GM13977 (cell line): ENCODE measurements around the gene ZMYND8.
A peak's percentile ranks its signal among the peaks of the same experiment; 100 is the strongest.
"Not testable (repeated sequence)": the region's sequence is repeated elsewhere in the genome, so short reads cannot be mapped to it uniquely, and the experiment has no call there.

Experiments
- DNase-seq: peaks from one replicate; pipeline ENCODE4 v3.0.0; 2012; ENCODE audit warnings: low spot score
- CTCF ChIP-seq: IDR thresholded peaks from 2 replicates; pipeline ENCODE4 v1.5.1; 2012; ENCODE audit warnings: mild to moderate bottlenecking, control low read depth; ENCODE audit not compliant: insufficient read depth; ENCODE audit errors: extremely low read depth, missing control alignments
- in situ Hi-C: fragments of 300-500 bp; cut with MboI; formaldehyde crosslinking; loops from one replicate; pipeline ENCODE4 v1.12.0; 2022; ENCODE audit warnings: low sequenced_read_pairs, low pct_unique_long_range_greater_than_20kb, mixed read lengths, inconsistent platforms; ENCODE audit not compliant: unreplicated experiment

ZMYND8 gene

DNA sequence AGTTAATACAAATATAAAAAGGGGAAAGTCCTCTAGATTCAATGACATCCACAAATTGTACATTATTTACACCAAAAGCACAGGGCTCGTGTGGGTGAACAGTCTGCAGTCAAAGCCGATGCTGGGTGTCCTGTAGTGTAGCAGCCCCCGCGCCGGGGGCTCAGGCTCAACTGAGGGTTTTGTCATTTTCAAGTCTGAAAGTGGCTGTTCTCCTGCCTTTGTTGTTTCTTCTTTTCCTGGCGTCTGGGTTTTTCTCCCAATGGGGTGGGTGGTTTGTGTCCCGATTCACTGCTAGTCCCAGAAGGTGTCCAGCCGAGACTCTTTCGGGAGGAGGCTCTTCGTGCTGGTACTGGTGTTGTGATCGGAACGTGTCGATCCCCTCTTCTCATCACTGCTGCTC, 146.0 kb downstream of the ZMYND8 start:
- in situ Hi-C loops = no loop called here
- no peak for DNase-seq
- TF ChIP-seq CTCF = no peak

- DNase-seq = no peak
- in situ Hi-C loops = no loop called here
- TF ChIP-seq CTCF = no peak
These were observed 146.5 kb downstream of the ZMYND8 start for GRCh38 chr20:47209982-47210381.

DNA sequence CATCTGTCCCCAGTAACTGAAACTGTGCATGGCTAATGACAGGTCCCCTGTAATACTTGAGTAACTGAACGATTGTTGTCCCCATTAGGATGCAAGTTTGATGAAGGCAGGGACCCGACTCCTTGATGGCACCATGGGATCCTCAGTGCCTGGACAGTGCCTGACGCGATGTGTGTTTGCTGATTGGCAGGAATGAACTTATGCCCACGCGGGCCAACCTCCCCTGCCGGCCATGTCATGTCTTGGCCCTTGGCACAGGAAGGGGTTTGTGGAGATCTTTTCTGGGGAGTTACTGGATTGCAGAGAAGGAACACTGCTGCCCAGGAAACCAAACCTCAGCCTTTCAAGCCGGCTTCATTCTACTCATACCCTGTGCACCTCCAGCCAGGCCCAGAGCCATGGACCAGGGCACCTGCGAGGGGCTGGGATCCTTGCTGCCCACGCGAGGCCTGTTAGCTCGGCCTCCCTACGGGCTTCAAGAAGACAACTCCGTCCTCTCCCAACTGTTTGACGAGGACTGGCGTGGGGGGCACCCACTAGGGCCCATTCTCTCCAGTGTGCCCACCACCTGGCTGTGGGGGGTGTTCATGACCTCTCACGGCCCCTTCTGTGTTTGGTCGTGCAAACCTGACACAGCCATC, 147.8 kb downstream of the ZMYND8 start:
- in situ Hi-C loops = no loop called here
- TF ChIP-seq CTCF = no peak
- DNase-seq = no peak

GRCh38 chr20:47206962-47207641, 149.4 kb downstream of the ZMYND8 start:
- in situ Hi-C loops = no loop called here
- no peak for DNase-seq
- no peak for TF ChIP-seq CTCF

DNA sequence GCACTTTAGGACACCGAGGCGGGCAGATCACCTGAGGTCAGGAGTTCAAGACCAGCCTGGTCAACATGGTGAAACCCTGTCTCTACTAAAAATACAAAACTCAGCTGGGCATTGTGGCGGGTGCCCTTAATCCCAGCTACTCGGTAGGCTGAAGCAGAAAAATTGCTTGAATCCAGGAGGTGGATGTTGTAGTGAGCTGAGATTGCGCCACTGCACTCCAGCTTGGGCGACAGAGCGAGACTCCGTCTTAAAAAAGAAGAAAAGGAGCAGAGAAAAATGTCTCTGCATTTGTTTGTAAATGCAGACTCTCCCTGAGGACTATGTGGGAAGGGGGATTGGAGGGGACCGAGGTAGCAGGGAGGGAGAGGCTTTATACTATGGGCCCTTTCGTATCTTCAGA, 149.9 kb downstream of the ZMYND8 start:
- in situ Hi-C loops = not testable (repeated sequence)

DNA sequence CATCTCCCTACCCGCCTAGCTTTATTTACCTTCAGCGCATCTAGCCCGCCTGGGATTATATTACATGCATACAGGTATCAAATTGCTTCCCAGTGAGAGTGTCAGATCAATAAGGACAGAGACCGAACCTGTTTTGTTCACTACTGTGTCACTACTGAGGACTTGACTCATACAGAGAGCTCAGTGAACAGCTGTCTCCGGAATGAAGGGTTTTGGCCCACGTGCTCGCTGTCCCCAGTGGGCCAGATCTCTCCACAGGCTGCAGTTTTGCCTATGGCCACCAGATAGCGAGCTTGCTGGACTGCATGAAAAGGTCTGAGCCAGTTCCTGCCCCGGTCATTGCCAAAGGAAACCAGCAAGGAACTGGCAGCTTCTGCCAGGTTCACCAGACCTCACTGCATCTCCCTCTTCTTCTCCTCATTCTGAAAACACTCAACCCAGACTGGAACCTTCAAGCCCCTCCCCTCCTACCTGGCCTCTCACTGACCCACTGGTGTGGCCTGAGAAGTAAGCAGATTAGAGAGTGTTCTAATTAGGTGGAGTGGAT, 150.8 kb downstream of the ZMYND8 start:
- TF ChIP-seq CTCF = peak; percentile 61
- DNase-seq = peak; percentile 41
- in situ Hi-C loops = no loop called here

More for the DNA sequence above, 149.9 kb downstream of the ZMYND8 start:
- not testable (repeated sequence) for DNase-seq

- DNase-seq, in situ Hi-C loops: not testable (repeated sequence)
These were observed 151.7 kb downstream of the ZMYND8 start for GRCh38 chr20:47204850-47205122.
